Subcutaneous adipose tissue (tissue), 4 donors: ENCODE data around the gene ABCA3. TPM values are rescaled to one million over a fixed set of nuclear protein-coding genes. Genes with fewer than 3 reads are reported as not detected.

Experiments
- total RNA-seq, 4 donors: library from RNA; depleted of rRNA; stranded (reverse); fragments of >200 nt; gene quantifications; one replicate each; pipeline ENCODE4 v1.1.0, GENCODE V29; 2016
- TF ChIP-seq, protein P1 (sequence below): fragments of 450-650 bp; IDR thresholded peaks from one replicate; pipeline ENCODE4 v1.5.1; 2016; ENCODE audit warnings: low read depth, mild to moderate bottlenecking, control low read depth, antibody characterized with exemption, moderate library complexity

ABCA3 gene
- total RNA-seq, 4 donors from 2014 or later = 7.0 to 24.9 (median 9.5) TPM

DNA sequence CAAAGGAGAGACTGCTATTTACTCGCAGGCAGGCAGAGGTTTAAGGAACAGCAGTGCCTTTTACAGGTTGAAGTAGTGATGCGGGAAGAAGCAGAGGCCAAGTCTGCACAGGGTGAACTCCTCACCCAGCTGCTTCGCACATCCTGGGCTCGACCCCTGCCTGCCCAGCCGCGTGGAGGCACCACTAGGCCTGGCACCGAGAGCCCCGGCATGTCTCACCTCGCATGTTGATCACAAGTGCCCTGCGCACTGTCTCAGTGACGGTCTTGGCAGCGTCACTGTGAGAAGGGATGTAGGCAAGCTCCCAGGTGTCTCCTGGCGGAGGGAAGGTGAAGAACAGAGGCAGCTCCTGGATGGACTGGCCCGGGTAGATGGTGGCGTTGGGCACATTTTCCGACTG, 14.7 kb downstream of the ABCA3 start:
- TF ChIP-seq, protein P1, sequence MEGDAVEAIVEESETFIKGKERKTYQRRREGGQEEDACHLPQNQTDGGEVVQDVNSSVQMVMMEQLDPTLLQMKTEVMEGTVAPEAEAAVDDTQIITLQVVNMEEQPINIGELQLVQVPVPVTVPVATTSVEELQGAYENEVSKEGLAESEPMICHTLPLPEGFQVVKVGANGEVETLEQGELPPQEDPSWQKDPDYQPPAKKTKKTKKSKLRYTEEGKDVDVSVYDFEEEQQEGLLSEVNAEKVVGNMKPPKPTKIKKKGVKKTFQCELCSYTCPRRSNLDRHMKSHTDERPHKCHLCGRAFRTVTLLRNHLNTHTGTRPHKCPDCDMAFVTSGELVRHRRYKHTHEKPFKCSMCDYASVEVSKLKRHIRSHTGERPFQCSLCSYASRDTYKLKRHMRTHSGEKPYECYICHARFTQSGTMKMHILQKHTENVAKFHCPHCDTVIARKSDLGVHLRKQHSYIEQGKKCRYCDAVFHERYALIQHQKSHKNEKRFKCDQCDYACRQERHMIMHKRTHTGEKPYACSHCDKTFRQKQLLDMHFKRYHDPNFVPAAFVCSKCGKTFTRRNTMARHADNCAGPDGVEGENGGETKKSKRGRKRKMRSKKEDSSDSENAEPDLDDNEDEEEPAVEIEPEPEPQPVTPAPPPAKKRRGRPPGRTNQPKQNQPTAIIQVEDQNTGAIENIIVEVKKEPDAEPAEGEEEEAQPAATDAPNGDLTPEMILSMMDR = no peak

DNA sequence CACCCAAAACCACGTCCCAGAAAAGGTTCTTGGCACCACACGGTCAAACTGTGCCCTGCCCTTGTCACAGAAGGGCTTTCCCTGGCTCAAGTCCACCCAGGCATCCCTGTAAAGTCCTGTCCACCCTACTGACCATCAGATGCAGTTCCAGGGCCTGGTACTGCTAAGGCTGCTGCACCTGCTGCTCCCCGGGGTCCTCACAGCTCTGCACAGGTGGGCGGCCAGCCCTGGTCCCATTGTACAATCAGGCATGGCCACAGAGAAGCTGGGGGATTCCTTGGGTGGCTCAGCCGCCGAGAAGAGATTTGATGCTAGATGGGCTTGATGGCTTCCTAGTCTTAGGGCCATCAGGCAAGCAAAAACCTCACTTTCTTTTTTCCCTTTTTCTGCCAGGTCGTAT, 15.3 kb downstream of the ABCA3 start:
- TF ChIP-seq, protein P1 = no peak

DNA sequence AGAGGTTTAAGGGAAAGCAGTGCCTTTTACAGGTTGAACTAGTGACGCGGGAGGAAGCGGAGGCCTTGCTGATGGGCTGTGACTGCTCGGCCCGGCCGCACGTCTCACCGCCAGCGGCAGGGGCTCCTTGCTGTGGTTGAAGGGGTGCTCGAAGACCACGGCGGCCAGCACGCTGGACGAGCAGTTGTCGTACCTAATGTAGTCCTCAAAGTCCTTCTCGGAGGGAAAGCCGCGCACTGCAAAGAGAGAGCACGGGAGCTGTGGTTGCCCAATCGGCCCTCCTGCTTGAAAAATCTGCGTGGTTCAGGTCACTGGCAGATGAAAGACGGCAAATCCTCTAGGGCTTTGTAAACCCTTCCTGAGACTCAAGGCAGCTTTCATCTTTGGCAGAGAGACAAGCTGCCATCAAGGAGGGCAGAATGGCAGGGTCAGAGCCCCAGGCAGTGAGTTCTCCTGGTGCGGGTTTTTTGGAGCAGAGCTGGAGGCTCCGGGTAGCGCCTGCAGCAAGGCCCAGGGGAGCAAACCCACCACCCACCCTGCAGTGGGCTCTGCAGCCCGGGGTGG, 16.1 kb downstream of the ABCA3 start:
- TF ChIP-seq, protein P1 = no peak

DNA sequence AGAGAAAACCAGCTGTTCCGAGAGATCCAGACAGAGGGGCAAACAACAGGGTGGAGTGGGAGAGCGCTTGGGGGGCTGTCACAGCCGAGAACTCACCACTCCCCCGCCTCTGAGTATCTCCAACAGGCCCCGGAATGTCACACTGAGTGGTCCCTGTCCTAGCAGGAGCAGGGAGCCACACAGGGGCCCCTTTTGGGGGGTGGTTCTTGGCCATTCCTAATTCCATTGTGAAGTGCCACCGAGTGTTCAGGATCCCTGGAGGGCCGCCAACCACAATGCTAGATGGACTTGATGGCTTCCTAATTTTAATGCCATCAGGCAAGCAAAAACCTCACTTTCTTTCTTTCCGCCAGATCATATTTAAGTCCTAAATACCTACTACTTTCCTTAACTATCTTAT, 16.8 kb downstream of the ABCA3 start:
- TF ChIP-seq, protein P1 = no peak

DNA sequence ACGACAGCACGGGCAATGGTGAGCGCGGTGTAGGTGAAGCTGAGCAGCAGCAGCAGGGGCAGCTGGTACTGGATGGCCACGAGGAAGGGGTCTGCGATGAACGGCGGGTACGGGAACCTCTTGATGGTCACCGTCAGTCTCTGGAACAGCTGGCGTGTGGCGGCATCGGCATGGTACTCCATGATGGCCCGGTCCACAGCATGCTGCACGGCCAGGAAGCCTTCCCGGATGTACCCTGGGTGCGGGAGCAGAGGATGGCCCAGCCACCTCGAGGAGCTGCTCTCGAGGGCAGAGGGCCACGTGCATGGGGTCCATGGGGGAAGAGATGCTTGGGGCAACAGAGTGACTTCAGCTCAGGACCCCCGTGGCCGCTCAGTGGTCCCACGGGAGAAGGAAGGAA, 20.9 kb downstream of the ABCA3 start:
- TF ChIP-seq, protein P1 = no peak

DNA sequence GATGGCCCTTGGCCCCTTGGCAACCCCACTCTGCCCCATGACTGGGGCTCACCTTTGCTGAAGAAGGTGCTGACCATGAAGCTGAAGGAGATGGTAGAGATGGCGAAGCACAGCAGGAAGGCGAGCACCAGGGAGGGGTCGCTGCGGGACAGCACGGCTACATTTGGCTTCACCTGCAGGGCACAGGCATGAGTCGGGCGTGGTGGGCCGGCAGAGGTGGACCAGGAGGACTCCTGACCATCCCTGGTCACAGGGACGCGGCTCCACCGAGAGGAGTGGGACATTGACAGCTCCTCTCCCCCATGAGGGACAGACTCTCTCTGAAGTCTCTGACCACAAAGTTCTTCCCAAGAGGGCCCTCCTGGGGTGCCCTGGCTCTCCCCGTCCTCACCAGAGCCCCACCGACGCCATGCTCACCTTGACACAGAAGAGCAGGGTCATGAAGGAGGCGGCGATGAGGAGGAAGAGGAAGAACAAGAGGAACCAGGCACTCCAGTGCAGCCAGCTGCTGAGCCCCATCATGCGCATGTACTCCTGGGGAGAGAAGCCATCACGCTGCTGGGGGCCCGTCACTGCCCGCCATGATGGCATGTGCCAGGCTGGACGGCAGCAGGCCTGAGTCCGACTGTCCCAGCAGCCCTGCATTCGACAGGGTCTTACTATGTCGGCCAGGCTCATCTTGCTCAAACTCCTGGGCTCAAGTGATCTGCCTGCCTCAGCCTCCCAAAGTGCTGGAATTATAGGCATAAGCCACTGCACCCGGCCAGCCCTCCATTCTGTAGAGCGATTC, 23.1 kb downstream of the ABCA3 start:
- TF ChIP-seq, protein P1 = no peak

DNA sequence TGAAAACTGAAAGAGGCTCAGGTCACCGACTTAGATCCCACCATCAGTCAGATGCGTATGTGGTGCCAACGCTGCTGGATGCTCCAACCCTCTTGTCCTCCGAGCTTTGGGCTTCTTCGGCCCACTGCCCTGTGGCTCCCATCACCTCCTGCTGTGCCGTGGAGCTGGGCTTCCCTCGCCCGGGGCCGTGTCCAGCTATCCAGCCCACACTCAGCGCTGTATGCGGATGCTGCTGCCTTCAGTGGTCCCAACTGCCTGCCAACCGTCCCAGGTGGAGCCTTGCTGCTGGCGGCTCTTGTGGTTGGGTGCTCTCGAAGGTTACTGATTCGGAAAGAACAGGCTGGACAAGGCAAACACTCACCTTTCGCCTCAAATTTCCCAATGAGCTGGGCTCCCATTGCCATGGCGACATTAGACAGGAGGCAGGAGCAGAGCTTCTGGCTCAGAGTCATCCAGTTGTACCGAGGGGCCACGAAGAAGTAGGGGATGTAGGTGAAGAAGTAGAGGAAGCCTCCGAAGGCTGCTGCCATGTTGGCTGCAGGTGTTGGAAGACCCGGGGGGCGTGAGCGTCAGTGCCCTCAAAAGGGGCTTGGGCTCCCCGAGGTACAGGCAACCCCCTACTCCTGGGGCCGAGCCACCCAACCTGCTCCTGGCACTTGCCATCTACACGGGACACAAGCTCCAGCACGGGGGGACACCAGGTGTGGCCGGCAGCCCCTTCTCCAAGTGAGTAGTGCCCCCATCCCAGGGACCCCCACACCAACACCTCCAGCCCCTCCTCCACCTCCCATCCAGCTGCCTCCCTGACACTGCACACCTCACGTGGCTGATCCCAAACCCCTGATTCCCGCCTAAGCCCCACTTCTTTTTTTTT, 32.2 kb downstream of the ABCA3 start:
- TF ChIP-seq, protein P1 = no peak
